AG08395 (cell line): Measurements from ENCODE around the gene METTL2A.
"Not testable (repeated sequence)": the region's sequence is repeated elsewhere in the genome, so short reads cannot be mapped to it uniquely, and the experiment has no call there.

ENCODE experiments used
- DNase-seq: peaks from one replicate; pipeline ENCODE4 v3.0.0; 2012; ENCODE audit warnings: mixed read lengths, low spot score

The METTL2A gene, protein sequence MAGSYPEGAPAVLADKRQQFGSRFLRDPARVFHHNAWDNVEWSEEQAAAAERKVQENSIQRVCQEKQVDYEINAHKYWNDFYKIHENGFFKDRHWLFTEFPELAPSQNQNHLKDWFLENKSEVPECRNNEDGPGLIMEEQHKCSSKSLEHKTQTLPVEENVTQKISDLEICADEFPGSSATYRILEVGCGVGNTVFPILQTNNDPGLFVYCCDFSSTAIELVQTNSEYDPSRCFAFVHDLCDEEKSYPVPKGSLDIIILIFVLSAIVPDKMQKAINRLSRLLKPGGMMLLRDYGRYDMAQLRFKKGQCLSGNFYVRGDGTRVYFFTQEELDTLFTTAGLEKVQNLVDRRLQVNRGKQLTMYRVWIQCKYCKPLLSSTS

DNA sequence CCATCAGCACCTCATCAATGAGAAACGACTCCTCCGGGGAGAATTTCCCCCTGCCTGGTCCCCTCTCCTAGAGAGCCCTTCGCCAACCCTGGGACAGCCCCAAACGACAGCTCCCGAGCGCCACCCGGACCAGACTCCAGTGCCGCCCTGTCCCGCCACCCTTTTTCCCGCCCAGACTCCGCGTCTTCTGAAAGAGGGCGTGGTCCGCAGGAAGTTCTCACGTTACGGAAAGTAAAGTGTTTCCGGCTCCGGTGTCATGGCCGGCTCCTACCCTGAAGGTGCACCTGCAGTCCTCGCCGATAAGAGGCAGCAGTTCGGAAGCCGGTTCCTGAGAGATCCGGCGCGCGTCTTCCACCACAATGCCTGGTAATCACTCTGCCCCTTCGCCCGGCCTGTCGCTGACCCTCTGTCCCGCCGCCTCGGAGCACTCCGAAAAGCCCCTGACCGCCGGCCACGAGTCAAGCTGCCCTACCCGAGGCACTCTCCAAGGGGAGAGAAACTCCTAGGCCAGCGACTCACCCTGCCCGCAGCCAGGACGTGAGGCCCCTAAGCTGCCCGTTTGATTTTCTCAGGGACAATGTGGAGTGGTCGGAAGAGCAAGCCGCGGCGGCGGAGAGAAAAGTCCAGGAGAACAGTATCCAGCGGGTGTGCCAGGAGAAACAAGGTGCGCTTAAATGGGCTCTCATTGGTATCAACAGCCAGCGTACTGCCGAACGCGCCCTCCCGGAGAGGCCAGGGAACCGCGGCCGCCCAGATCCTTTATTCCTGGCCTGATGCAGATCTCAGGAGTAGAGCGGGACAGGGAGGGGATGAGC is at the start of gene METTL2A:
Gene METTL2A (plus strand): TSS at position 251 of the 815 bp plus-strand sequence. CDS start 6 bp downstream, at position 257.
- peak; percentile 73 for DNase-seq

DNA sequence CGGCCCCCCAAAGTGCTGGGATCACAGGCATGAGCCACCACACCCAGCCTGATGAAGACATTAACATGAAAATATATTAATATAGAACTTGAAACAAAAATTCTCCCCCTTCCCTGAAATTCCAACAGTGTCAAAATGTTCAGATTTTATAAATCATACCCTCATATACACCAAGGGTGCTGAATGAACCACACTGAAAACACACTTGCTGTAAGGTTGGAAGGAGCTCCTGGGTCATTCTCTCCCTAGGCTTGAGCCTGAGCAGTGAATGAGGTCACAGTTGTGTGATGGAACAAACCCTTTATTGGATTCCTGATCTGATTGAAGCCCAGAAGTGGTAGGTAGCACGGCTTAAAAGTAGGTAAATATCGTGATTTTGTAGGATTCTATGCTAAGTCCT is 43.4 kb upstream of the METTL2A start, which contains the start of gene EFCAB3:
Gene EFCAB3 (plus strand): TSS at position 301 of the 400 bp plus-strand sequence. CDS start 2,427 bp downstream, outside the sequence.
- no peak for DNase-seq

DNA sequence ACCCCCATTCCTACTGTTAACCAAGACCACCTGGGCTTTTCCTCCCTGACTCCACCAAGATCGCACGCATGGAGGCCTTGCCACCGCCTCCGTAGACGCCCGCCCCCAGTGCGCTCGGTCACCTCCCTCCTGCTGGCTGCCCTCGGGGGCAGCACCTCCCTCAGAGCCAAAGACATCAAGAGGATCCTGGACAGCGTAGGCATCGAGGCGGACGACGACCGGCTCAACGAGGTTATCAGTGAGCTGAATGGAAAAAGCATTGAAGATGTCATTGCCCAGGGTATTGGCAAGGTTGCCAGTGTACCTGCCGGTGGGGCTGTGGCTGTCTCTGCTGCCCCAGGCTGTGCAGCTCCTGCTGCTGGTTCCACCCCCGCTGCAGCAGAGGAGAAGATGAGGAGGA is 42.1 kb upstream of the METTL2A start:
- DNase-seq = no peak

DNA sequence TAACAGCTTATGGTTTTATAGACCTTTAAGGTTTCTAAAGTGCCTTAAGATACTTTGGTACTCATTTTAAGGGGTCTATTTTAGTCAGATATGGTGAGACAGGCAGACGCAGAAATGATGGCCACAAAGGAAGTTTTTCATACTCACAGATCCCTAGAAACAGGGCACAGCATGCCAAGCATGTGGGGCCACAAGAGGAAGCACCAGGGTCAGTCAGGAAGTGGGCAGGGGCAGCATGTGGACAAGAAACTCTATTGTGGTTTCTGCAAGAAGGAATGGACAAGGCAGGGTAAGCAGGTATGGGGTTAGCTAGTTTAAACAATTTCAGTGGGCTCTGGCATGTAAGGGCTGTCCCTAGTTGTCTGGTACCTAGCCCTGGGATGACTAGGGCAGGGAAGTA is 34.8 kb upstream of the METTL2A start:
- no peak for DNase-seq

DNA sequence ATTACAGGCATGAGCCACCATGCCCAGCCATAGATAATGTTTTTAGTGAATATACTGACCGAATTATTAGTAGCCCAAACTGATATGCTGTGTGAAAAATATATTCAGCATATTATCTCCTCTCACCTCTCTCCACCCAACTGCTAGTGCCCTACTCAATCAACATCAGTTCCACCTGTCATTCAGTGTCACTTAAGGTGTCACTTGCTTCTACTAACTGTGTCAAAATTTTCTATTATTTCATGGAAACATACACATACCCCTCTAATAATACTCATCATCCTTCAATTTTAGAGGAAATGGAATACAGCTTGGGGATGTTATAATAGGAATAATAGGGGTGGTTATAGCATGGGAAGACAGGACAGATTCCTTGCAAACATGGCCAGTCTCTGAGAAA is 30.8 kb upstream of the METTL2A start:
- no peak for DNase-seq

DNA sequence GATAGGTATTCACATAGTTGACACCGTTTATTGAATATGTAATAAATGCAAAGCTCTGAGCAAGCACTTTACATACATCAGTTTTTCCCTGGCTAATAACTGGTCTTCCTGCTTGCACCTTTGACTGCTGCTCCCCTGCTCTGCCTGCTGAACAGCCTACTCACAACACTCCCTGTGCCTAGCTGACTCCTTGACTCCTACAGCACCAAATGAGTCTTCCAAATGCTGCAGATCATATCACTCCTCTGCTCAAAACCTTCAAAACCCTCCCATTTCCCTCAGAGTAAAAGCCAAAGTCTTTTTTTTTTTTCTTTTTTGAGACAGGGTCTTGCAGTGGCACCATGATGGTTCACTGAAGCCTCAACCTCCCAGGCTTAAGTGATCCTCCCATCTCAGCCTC is 24.8 kb upstream of the METTL2A start:
- DNase-seq = no peak

DNA sequence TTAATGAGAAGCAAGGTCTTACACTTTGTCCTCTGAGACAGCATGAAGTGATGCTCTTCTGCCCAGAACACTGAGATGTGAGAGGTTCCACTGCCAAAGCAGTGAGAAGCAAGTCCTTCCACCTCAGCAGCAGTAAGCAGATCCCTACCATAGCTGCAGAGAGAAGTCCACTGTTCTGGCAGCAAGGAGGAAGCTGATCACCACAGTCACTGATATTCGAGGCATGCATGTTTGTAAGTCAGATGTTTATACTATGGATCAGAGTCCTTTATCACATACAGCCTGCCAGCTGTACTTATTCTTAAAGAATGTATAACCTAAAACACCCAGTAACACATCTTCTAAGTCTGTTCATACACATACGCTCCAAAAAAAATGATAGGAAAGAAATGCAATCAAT is 18.2 kb upstream of the METTL2A start:
- no peak for DNase-seq

DNA sequence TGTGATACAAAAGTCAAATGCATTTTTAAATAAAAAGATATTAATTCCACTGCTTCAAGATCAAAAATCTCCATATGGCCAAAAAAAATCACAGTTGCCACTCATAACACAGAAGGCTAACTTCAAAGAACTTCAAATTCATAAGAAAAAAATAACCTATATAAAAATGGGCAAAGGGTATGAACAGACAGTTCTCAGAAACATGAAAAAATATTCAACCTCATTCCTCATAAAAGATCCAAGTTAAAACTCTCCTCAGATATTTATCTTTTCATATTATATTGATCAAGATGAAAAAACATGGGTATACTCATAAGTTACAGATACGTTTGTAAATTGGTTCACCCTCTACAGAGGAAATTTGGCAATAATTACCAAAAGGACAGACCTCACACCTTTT is 10.6 kb upstream of the METTL2A start:
- DNase-seq = not testable (repeated sequence)

DNA sequence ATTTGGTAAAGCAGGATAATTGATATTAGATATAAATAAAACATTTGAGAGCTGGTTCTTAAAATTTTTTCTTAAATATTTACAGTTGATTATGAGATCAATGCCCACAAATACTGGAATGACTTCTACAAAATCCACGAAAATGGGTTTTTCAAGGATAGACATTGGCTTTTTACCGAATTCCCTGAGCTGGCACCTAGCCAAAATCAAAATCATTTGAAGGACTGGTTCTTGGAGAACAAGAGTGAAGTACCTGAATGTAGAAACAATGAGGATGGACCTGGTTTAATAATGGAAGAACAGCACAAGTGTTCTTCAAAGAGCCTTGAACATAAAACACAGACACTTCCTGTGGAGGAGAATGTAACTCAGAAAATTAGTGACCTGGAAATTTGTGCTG is 2.5 kb downstream of the METTL2A start:
- DNase-seq = not testable (repeated sequence)

DNA sequence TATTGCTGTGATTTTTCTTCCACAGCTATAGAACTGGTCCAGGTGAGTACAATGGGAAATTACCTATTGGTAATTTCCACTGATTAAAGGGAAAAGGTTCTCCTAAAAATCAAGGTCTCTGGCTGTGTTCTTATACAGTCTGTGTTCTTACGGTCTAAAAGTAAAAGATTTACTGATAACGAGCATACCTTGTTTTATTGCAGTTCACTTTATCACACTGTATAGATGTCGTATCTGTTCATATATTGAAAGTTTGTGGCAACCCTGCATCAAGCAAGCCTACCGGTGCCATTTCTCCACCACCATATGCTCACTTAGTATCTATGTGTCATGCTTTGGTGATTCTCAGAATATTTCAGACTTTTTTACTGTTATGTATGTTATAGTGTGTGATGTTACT is 11.6 kb downstream of the METTL2A start:
- DNase-seq = not testable (repeated sequence)

DNA sequence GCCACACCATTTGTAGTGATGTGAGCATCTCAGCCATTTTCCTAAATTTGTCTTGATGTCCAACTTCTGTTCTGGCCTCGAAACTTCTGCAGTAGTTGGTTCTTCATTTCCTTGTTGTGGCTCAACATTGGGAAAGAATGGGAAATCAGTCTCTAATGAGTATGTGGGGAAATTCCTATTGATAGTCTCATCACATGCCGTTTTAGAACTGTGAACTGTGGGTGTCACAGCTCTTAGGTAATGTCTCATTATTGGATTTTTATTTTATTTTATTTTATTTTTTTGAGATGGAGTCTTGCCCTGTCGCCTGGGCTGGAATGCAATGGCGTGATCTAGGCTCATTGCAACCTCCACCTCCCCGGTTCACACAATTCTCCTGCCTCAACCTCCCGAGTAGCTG is 17.5 kb downstream of the METTL2A start:
- not testable (repeated sequence) for DNase-seq

DNA sequence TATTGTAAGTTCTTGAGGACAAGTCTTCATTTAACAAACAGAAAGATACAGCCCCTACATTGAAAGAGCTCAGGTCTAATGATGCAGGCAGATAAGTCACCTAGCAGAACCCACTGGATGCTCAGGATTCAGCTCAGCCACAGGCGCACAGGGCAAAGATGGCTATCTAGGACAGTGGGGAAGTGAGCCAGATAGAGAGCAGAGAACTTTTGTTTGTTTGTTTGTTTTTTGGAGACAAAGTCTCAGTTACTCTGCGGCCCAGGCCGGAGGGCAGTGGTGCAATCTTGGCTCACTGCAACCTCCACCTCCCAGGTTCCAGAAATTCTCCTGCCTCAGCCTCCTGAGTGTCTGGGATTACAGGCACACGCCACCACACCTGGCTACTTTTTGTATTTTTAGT is 20.4 kb downstream of the METTL2A start:
- DNase-seq = no peak

DNA sequence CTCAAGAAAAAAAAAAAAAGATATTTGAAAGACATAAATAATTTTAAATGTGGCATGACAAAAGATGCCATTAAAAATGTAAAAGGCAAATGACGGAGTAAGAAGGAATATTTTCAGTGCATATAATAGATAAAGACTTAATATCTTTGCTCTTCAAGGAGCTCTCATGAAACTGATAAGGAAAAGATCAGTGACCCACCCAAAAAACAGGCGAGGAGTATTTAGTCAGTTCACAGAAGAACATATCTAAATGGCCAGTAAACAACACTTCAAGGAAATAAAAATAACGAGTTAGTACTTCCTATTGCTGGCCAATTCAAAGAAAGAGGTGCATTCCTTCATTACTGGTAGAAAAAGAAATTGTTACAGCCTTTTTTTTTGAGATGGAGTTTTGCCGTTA is 22.1 kb downstream of the METTL2A start:
- DNase-seq = not testable (repeated sequence)

DNA sequence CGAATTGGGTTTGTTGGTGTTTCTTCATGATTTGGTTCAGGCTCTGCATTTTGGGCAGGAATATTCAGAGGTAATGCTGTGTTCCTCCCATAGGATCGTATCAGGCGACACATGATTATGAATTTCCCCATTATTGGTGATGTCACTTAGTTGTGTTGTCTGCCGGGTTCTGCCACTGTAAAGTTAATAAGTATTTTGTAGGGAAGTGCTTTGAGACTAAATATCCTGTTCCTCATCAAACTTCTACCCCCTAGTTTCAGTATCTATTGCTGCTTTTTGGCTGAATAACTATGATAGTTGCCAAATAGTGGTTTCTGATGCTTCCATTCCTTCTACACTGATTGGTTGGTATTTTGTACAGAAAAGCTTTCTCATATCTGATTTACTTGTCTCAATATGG is 28.5 kb downstream of the METTL2A start:
- DNase-seq = not testable (repeated sequence)

DNA sequence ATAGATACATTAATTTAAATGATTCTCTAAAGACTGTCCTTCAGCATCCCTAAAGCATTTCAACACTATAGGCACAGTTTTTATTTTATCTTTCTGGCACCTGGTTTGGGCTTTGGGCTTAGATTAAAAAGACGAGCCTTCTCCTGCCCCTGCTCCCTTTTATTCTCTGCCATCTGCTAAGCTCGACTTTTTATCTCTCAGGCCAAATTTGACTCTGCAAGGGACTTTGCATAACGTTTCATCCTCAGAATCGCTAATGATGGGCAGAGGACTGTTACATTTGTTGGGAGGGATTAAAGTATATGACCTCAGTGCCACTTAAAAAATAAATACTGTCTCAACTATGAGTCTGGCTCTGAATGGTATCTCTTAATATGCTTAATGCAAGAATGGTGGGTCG is 29.3 kb downstream of the METTL2A start:
- DNase-seq = not testable (repeated sequence)

DNA sequence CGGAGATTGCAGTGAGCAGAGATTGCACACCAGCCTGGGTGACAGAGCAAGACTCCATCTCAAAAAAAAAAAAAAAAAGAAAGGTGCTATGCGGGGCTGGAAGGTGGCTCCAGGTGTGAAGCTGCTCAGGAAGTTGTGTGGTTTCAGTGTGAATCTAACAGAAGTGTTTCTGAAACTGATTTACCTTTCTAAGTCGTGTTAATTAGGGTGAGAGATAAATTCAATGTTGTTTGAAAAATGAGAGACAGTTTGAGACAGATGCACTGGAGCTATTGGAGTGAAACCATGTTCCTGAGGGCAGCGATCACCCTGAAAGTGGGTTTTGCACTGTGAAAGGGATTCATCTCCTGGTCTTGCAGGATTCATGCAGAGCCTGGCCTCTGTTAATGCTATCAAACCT is 30.0 kb downstream of the METTL2A start:
- not testable (repeated sequence) for DNase-seq

DNA sequence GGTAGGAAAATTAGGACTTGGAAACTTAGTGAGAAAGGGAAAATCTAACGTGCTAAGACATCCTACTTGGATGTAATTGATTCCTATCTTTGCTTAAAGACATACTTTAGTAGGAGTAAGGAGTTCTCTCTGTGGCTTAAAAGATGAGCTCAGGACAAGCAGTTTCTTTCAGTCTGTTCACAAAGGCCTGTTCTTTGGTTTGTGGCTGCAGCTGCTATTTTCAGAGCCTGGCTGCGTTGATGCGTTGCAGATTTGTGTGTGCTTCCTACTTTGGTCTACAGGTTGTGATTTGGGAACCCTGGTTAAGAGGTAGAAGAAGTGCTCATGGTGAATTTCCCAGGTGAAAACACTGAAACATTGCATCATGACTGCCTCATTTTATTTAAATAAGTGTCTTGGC is 30.4 kb downstream of the METTL2A start:
- not testable (repeated sequence) for DNase-seq

DNA sequence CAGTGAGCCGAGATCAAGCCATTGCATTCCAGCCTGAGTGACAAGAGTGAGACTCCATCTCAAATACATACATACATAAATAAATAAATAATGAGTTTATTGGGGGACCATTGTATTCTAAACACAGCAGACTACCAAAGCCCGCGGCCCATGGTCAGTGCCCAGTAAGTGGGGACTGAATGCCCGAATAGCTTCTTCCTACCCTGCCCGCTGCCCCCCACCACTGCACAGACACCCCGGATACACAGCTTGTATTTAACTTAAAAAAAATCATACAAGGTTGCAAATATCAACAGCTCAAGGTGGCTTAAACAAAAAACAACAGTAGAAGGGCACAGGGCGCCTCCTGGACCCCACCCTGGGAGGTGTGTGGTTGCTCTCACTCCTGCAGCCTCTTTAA is 32.3 kb downstream of the METTL2A start:
- DNase-seq = no peak

DNA sequence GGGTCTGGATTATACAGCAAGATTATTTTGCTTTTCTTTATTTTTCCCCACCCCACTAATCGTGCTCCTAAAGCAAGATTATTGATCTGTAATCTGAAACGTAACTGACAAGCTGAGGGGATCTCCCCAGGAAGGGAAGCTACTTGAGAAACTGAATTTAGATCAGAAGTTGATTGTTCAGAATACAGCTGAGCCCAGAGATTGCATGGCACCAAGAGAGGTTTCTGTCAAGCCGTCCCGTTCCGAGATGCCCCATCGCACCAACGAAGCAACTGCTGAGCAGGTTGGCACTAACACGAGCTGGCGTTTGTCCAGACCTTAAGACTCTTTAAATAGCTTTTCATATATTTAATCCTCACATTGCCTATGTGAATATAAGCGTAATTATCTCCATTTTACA is 34.8 kb downstream of the METTL2A start:
- not testable (repeated sequence) for DNase-seq

DNA sequence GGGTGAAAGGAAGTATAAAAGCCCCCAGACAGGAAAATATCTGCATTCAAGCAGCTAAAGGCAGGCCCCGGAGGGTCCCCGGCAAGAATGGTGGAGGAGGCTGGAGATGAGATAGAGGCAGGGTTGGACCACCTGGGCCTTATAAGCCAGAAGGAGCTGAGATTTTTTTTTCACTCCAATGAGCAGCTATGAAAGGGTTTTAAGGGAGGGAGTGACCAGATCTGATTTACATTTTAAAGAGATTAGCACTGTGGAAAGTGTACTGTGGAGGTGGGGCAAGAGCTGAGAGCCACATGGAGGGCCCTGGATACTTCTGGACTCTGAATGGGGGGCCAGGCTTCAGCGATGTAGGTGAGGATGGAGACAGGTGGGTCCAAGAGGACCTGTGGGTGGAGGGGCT is 40.7 kb downstream of the METTL2A start:
- not testable (repeated sequence) for DNase-seq

DNA sequence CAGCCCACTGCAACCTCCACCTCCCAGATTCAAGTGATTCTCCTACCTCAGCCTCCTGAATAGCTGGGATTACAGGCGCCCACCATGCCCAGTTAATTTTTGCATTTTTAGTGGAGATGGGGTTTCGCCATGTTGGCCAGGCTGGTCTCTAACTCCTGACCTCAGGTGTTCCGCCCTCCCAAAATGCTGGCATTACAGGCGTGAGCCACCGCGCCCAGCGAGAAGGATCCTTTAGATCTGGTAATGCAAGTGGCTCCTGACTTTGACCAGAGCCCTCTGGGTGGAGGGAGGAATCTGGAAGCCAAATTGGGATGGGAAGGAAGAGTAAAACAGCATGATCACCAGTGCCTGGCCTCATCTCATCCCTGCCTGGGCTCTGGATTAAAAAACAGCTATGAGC is 41.6 kb downstream of the METTL2A start:
- not testable (repeated sequence) for DNase-seq

DNA sequence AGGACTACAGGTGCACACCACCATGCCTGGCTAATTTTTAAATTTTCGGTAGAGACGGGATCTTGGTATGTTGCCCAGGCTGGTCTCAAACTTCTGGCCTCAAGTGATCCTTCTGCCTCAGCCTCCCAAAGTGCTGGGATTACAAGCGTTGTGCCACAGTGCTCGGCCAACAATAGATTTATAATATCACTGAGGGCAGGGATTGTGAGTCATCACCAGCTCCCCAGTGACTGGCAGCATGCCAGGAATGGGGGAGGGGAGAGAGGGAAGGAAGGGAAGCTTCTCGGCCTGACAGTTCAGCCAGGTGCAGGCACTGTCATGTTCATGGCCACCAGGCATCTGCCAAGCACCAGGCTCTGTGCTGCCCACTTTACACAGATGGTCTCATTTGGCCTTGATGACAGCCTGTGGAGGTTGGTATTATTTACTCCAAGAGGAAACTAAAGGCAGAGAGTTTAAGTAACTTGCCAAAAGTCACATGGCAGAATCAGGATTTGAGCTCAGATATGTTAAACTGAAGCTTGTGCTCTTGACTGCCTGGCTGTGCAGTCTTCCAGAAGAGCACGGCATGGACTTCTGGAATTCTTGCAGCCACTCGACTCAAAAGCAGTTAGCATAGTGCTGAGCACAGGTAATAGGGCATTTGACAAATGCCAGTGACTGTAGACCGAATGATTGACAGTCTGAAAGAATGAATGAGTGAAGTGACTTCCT is 47.1 kb downstream of the METTL2A start:
- DNase-seq = peak; percentile 41
